HUES48 (cell line): Measurements from ENCODE around the gene MTG1.

Source experiments
- H3K27ac ChIP-seq: one replicate; pipeline ENCODE4 v1.7.0; 2013; ENCODE audit warnings: low read depth, low read length, inconsistent platforms
- H3K27me3 ChIP-seq: 2 replicates; pipeline ENCODE4 v1.6.1; 2013; ENCODE audit warnings: mild to moderate bottlenecking, low read length; ENCODE audit not compliant: control insufficient read depth, insufficient read depth
- H3K36me3 ChIP-seq: 2 replicates; pipeline ENCODE4 v1.6.1; 2013; ENCODE audit warnings: low read length; ENCODE audit not compliant: control insufficient read depth, insufficient read depth
- H3K4me1 ChIP-seq: 2 replicates; pipeline ENCODE4 v1.6.1; 2013; ENCODE audit warnings: mild to moderate bottlenecking, low read length; ENCODE audit not compliant: control insufficient read depth, insufficient read depth
- H3K4me3 ChIP-seq: 2 replicates; pipeline ENCODE4 v1.5.1; 2013; ENCODE audit warnings: mild to moderate bottlenecking, low read depth, low read length
- H3K9ac ChIP-seq: 2 replicates; pipeline ENCODE4 v1.6.1; 2013; ENCODE audit warnings: mild to moderate bottlenecking, low read depth, low read length, moderate library complexity
- H3K9me3 ChIP-seq: 2 replicates; pipeline ENCODE4 v1.6.1; 2013; ENCODE audit warnings: low read length; ENCODE audit not compliant: control insufficient read depth, insufficient read depth

The MTG1 gene

DNA sequence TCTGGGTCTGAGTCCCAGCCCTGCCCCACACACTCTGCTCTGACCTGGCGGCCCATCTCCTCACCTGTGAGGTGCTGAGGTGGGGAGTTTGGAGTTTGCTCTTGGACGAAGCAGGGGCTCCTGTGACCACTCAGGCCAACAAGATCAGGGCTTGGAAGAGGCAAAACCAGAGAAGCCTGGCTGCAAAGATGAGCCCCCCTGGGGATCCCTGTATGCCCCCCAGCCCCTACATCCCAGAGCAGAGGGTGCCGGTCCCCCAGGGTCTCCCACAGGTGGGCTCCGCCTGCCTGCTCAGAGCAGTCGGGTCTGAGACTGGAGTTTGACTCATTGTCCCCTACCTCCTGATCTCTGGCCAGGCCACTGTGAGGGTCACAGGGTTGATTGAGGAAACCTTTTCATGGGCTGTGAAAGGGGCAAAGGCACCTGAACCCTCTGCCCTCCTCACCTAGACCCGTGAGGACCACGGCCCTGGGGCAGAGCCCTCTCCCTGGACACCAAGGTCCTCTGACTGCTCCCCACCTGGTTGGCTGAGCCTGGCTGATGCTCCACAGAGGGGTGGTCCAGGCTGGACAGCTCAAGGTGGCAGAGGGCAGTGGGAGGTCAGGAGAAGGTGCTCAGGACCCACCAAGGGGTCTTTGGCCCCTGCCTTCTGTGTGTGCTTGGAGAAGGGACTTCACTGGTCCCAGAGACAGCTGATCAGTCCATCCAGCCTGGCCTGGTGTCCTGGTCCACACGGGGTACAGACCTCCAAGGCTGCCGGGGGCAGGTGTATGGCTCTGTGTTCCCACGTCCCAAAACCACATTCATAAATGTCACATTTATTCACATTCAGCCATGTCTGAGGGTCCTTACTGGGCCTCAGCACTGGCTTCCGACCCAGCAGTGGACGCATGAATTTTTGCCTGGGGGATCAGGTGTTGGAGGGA, 50.6 kb downstream of the MTG1 start:
- no peaks in the 10 kb centered on the region for H3K4me1 ChIP-seq
- no peak overlapping the region for H3K9ac ChIP-seq
- no peak overlapping the region for H3K27ac ChIP-seq
- no peak overlapping the region for H3K4me3 ChIP-seq
- H3K9me3 ChIP-seq: peaks cover 78% of the 10 kb centered on the region
- H3K36me3 ChIP-seq: no peaks in the 10 kb centered on the region
- H3K27me3 ChIP-seq: no peaks in the 10 kb centered on the region

DNA sequence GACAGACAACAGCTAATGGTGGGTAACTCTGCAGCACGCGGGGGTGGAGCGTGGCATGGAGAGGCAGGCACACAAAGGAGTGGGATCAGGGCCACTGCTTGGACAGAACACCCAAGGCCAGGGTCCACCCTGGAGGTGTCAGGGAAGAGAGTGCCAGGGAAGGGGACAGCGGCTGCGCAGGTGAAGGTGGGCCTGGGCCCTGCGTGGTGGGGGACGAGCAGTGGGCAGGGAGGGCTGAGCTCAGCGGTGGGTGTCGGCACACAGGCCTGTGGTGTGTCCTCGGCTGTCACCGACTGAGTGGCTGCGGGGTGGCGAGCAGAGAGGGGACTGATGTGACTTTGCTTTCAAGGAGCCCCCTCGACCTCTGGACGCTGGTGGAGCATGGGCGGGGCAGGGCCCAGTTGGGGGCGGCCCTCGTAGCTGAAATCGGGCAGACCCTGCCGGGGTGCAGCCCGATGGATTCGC, 51.3 kb downstream of the MTG1 start:
- Histone ChIP-seq H3K27ac (no peak overlapping the region), H3K36me3 (no peaks in the 10 kb centered on the region), H3K9ac (no peak overlapping the region), H3K4me3 (no peak overlapping the region), H3K9me3 (peaks cover 77% of the 10 kb centered on the region), H3K4me1 (no peaks in the 10 kb centered on the region), H3K27me3 (no peaks in the 10 kb centered on the region)

DNA sequence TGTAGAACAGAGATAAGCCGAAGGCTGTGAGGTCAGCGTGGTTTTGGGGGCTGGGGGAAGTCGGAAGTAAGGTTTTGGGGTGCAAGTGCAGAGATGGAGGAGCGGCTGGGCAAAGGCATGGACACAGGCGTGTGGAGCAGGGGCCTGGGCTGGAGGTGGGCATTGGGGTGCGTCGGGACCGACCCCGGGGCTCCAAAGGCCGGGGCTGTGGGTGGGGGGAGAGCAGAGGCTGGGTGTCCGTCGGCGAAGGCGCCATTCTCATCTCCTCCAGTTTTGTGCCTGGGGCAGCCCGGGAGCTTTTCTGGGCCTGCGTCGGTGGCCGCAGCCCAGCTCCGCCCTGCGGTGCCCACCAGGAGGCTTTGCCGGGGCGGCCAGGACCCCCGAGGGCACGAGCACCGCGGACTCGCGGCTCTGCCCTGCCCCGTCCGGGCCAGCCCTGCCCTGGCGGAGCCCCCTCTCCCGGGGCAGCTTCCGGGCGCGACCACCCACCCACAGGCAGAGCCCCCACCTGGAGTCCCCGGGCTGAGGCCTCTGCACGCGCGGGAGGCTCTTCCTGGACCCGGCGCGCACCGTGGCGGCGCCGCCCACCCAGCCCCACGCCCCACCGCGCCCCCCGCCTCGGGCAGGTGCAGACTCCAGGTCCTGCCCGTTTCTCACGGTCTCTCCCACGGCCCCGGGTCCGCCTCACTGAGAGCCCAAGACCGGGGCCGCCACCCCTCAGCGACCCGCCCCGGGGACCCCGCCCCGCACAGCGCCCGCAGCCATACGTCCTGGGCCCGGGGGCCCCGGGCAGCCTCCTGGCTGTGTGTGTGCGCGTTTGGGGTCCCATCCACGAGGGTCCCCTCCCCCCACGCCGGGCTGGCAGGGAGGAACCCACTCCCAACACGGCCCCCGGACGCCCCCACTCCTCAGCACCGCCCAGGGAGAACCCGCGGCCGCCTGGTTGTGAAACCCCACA, 52.1 kb downstream of the MTG1 start:
- Histone ChIP-seq H3K9me3 (peaks cover 74% of the 10 kb centered on the region), H3K27ac (no peak overlapping the region), H3K36me3 (no peaks in the 10 kb centered on the region), H3K4me3 (no peak overlapping the region), H3K27me3 (no peaks in the 10 kb centered on the region), H3K9ac (no peak overlapping the region), H3K4me1 (no peaks in the 10 kb centered on the region)

DNA sequence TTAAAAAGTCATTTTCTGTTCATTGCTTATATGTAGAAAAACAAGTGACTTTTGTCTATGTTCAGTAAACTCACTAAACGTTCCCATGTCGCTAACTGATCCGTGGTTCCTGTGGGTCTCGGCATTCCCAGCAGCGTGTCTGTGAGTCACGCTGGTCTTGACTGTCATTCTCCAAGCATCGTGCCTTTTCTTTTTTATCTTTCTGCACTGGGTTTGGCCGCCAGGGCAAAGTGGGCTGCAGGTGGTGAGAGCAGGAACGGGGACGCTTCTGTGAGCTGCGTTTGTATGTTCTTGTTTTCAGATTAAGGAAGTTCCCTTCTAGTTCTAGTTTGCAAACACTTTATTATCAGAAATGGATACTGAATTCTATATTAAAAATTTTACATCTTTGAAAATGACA, 53.0 kb downstream of the MTG1 start:
- peaks cover 76% of the 10 kb centered on the region for H3K9me3 ChIP-seq
- H3K4me3 ChIP-seq: no peak overlapping the region
- H3K36me3 ChIP-seq: no peaks in the 10 kb centered on the region
- H3K27ac ChIP-seq: no peak overlapping the region
- H3K27me3 ChIP-seq: no peaks in the 10 kb centered on the region
- H3K4me1 ChIP-seq: no peaks in the 10 kb centered on the region
- H3K9ac ChIP-seq: no peak overlapping the region

DNA sequence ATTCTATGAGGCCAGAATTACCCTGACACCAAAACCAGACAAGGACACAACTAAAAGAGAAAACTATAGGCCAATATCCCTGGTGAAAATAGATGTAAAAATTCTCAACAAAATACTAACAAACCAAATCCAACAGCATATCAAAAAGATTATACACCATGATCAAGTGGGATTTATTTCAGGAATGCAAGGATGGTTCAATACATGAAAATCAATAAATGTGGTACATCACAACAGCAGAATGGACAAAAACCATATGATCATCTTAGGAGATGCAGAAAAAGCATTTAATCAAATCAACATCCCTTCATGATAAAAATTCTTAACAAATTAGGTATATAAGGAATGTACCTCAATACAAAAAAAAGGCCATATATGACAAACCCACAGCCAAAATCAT, 54.2 kb downstream of the MTG1 start:
- Histone ChIP-seq H3K4me1 (no peaks in the 10 kb centered on the region), H3K9me3 (peaks cover 75% of the 10 kb centered on the region), H3K4me3 (no peak overlapping the region)

DNA sequence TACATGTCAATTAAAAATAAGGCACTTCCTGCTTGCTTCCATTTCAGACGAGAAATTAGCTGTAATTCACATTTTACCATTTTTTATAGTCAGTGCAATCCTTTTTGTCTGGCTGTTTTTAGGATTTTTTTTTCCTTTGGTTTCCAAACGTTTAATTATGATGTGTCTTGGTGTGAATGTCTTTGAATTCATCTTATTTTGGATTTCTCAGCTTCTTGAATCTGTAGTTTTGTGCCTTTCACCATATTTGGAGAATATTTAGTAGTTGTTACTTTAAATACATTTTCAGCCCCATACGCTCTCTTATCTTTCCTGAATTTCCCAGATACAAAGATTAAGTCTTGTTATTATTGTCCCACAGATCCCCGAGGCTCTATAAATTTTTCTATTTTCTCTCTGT, 57.4 kb downstream of the MTG1 start:
- Histone ChIP-seq H3K9ac (no peak overlapping the region), H3K4me3 (no peak overlapping the region), H3K27me3 (no peaks in the 10 kb centered on the region), H3K4me1 (no peaks in the 10 kb centered on the region), H3K27ac (no peak overlapping the region), H3K9me3 (peaks cover 89% of the 10 kb centered on the region), H3K36me3 (no peaks in the 10 kb centered on the region)

More for the DNA sequence above, 54.2 kb downstream of the MTG1 start:
- Histone ChIP-seq H3K9ac (no peak overlapping the region), H3K27me3 (no peaks in the 10 kb centered on the region), H3K36me3 (no peaks in the 10 kb centered on the region), H3K27ac (no peak overlapping the region)

DNA sequence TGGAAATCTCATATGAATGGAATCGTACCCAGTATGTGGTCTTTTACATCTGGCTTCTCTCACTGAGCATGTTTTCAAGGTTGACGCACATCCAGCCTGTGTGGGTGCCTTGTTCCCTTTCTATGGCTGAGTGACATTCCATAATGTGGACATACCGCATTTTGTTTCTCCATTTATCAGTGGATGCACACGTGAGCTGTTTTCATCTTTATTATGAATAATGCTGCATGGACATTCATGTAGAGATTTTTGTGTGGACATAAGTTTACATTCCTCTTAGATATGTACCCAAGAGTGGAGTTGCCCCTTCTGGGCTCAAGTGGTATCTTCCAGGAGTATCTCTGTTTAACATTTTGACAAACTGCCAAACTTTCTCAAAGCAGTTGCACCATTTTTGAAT, 58.5 kb downstream of the MTG1 start:
- H3K4me1 ChIP-seq: no peaks in the 10 kb centered on the region
- H3K36me3 ChIP-seq: no peaks in the 10 kb centered on the region
- no peak overlapping the region for H3K27ac ChIP-seq
- no peaks in the 10 kb centered on the region for H3K27me3 ChIP-seq
- H3K4me3 ChIP-seq: no peak overlapping the region
- H3K9me3 ChIP-seq: peaks cover 92% of the 10 kb centered on the region
- no peak overlapping the region for H3K9ac ChIP-seq

DNA sequence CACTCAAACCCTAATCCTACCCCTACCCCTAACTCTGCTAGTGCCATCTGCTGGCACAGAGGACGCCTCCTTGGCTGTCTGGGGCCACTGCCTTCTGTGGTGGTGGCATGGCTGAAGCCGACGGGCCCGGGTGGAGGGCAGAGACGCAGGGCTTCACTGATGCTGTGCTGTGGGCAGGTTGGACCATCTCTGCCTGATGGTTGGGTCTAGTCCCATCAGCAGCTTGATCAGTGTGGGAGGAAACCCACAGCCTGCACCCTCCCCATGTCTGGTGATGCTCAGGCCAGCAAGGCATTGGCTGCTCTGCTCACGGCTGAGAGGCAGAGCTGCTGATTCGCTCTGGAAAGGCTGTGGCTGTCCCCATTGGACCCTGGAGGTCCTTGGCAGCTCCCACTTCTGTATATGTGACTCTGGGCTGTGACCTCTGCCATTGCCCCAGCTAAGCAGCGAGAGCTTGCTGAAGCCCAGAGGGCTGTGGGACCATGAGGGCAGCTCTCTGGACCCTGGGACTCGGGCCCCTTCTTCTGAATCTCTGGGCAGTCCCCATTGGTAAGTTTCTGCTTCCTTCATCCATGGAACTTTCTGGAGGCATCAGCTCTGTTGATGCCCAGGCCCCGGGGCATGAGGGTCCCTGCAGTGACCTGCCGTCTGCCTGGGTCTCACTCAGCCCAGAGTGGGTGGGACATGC, 59.7 kb downstream of the MTG1 start, which contains the start of gene SCART1:
Gene SCART1, plus strand, starts transcription at position 430 of the 688 bp plus-strand sequence. Its CDS starts 53 bp downstream, at position 483.
- H3K27me3 ChIP-seq: no peaks in the 10 kb centered on the region
- H3K4me1 ChIP-seq: no peaks in the 10 kb centered on the region
- H3K27ac ChIP-seq: no peak within 1 kb of the TSS
- H3K9me3 ChIP-seq: peaks cover 92% of the 10 kb centered on the region
- H3K36me3 ChIP-seq: no peaks in the 10 kb centered on the region
- H3K9ac ChIP-seq: no peak within 1 kb of the TSS
- H3K4me3 ChIP-seq: no peak within 1 kb of the TSS

DNA sequence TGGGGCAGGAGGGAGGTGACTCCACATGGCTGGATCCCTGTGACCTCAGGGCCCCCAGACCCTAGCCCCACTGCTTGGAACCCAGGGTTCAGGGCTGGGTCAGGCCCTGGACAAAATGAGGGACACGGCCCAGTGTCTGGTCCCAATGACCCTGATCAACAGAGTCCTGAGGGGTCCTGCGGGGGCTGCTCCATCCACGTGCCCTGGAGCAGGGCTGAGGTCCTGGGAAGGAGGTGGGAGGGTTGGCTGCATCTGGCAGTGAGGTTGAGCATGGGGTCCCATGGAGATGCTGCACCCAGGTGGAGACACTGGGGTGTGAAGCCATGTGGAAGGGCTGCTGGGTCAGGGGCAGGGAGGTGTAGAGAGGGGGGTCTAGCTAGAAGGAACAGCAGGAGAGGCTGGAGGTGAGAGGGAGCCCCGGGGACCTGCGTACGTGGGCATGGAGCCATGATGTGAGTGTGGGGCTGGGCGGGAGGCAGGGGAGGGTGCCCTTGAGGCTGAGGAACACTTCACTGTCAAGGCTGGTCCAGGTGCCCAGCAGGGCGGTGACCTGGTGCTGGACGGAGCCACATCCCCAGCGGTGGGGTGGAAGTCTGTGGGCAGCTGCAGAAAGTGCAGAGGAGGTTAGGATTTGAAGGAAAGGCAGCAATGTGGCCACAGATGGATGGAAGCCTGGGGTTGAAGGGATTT, 60.4 kb downstream of the MTG1 start:
- Histone ChIP-seq H3K27ac (no peak overlapping the region), H3K9ac (no peak overlapping the region), H3K27me3 (no peaks in the 10 kb centered on the region), H3K4me1 (no peaks in the 10 kb centered on the region), H3K36me3 (no peaks in the 10 kb centered on the region), H3K4me3 (no peak overlapping the region), H3K9me3 (peaks cover 92% of the 10 kb centered on the region)

DNA sequence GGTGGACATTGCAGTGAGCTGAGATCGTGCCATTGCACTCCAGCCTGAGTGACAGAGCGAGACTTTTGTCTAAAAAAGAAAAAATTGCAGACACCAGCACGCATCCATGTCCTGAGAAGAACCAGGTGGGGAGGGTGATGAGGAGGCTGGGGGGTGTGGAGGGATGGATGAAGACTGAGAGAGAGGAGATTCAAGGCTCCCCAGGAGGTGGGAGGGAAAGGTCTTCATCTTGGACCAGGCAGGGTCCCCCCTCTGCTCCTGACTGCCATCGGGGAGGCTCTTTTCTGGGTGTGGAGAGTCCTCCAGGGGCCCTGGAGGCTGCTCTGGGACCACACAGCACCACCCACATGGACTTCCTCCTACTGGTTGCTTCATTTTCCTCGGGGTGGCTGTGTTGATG, 61.2 kb downstream of the MTG1 start:
- no peaks in the 10 kb centered on the region for H3K27me3 ChIP-seq
- H3K36me3 ChIP-seq: no peaks in the 10 kb centered on the region
- H3K4me1 ChIP-seq: no peaks in the 10 kb centered on the region
- no peak overlapping the region for H3K9ac ChIP-seq
- peaks cover 93% of the 10 kb centered on the region for H3K9me3 ChIP-seq
- H3K27ac ChIP-seq: no peak overlapping the region
- H3K4me3 ChIP-seq: no peak overlapping the region
